Activated CD8-positive, alpha-beta memory T cell treated with anti-CD3 and anti-CD28 coated beads, Interleukin-2, amount 10 ng/mL, durations not matched to agents 7 days and 5 days (primary cell): Measurements from ENCODE around the gene EP400. TPM values are rescaled to one million over a fixed set of nuclear protein-coding genes. Genes with fewer than 3 reads are reported as not detected.

ENCODE experiments used
- ATAC-seq: fragments of 150-1000 bp; cut with Tn5 transposase; one replicate; pipeline ENCODE4 v1.10.0; 2021; ENCODE audit warnings: moderate library complexity
- CTCF ChIA-PET: fragments of 350-600 bp; sonication (Branson Sonifier 250); formaldehyde crosslinking; loops from one replicate; lab custom pipeline; 2021; ENCODE audit warnings: antibody characterized with exemption; lab: Charles Lee
- DNase-seq: peaks from one replicate; pipeline ENCODE4 v3.0.0-alpha.2; 2020
- H3K27ac Mint-ChIP-seq: one replicate; pipeline ENCODE4 v1.8.0; 2021; ENCODE audit warnings: mild to moderate bottlenecking, mixed read lengths
- H3K27me3 Mint-ChIP-seq: one replicate; pipeline ENCODE4 v1.8.0; 2021; ENCODE audit warnings: mixed read lengths
- H3K36me3 Mint-ChIP-seq: one replicate; pipeline ENCODE4 v1.8.0; 2021; ENCODE audit warnings: mild to moderate bottlenecking, mixed read lengths
- H3K4me1 Mint-ChIP-seq: one replicate; pipeline ENCODE4 v1.8.0; 2021; ENCODE audit warnings: mixed read lengths
- H3K4me3 Mint-ChIP-seq: one replicate; pipeline ENCODE4 v1.8.0; 2021; ENCODE audit warnings: mild to moderate bottlenecking, moderate library complexity, mixed read lengths
- H3K9me3 Mint-ChIP-seq: one replicate; pipeline ENCODE4 v1.8.0; 2022; ENCODE audit warnings: low read depth, mixed read lengths
- total RNA-seq, 2 experiments: library from RNA; stranded (reverse); gene quantifications; one replicate each; pipeline ENCODE4 v1.2.3, GENCODE V29; 2021

The EP400 gene
- total RNA-seq, 2 experiments from 2014 or later, result 54.1 to 68.0 TPM

- no peak overlapping the region for H3K4me3 Mint-ChIP-seq
- DNase-seq, result no peak
- CTCF ChIA-PET, result no interaction called here
- H3K27me3 Mint-ChIP-seq, result no peaks in the 10 kb centered on the region
- peaks cover 23% of the 10 kb centered on the region for H3K36me3 Mint-ChIP-seq
- H3K4me1 Mint-ChIP-seq, result no peaks in the 10 kb centered on the region
- H3K27ac Mint-ChIP-seq, result no peak overlapping the region
- no peak for ATAC-seq
- H3K9me3 Mint-ChIP-seq, result no peaks in the 10 kb centered on the region
These were observed 106.6 kb downstream of the EP400 start for GRCh38 chr12:132056320-132056719.

GRCh38 chr12:132056951-132057350 is 107.2 kb downstream of the EP400 start:
- CTCF ChIA-PET, result no interaction called here
- DNase-seq (no peak), ATAC-seq (no peak)
- Mint-ChIP-seq H3K27ac (no peak overlapping the region), H3K4me1 (no peaks in the 10 kb centered on the region), H3K4me3 (no peak overlapping the region), H3K36me3 (peaks cover 21% of the 10 kb centered on the region), H3K9me3 (no peaks in the 10 kb centered on the region), H3K27me3 (no peaks in the 10 kb centered on the region)

GRCh38 chr12:132057691-132058090 is 107.9 kb downstream of the EP400 start:
- Mint-ChIP-seq H3K4me1 (peaks cover under 1% of the 10 kb centered on the region), H3K4me3 (no peak overlapping the region), H3K36me3 (peaks cover 23% of the 10 kb centered on the region), H3K9me3 (no peaks in the 10 kb centered on the region), H3K27me3 (no peaks in the 10 kb centered on the region), H3K27ac (no peak overlapping the region)
- ATAC-seq (no peak), DNase-seq (no peak)
- CTCF ChIA-PET, result no interaction called here

GRCh38 chr12:132061197-132061596 is 111.5 kb downstream of the EP400 start:
- Mint-ChIP-seq H3K4me3 (no peak overlapping the region), H3K4me1 (peaks cover 28% of the 10 kb centered on the region), H3K27ac (no peak overlapping the region), H3K27me3 (no peaks in the 10 kb centered on the region), H3K9me3 (no peaks in the 10 kb centered on the region), H3K36me3 (peaks cover 15% of the 10 kb centered on the region)
- DNase-seq (no peak), ATAC-seq (no peak)
- CTCF ChIA-PET, result no interaction called here

- ATAC-seq (no peak), DNase-seq (no peak)
- no peaks in the 10 kb centered on the region for H3K9me3 Mint-ChIP-seq
- H3K27me3 Mint-ChIP-seq, result no peaks in the 10 kb centered on the region
- H3K36me3 Mint-ChIP-seq, result peaks cover 20% of the 10 kb centered on the region
- H3K4me3 Mint-ChIP-seq, result no peak overlapping the region
- peaks cover 35% of the 10 kb centered on the region for H3K4me1 Mint-ChIP-seq
- CTCF ChIA-PET, result no interaction called here
- H3K27ac Mint-ChIP-seq, result no peak overlapping the region
These were observed 112.1 kb downstream of the EP400 start for GRCh38 chr12:132061641-132062430.

- CTCF ChIA-PET, result no interaction called here
These were observed 112.7 kb downstream of the EP400 start for GRCh38 chr12:132062481-132062880.

GRCh38 chr12:132063491-132063890 is 113.7 kb downstream of the EP400 start:
- Mint-ChIP-seq H3K4me1 (peaks cover 38% of the 10 kb centered on the region), H3K27me3 (no peaks in the 10 kb centered on the region), H3K36me3 (peaks cover 27% of the 10 kb centered on the region), H3K27ac (no peak overlapping the region), H3K9me3 (no peaks in the 10 kb centered on the region), H3K4me3 (no peak overlapping the region)
- CTCF ChIA-PET, result no interaction called here
- DNase-seq (no peak), ATAC-seq (peak; percentile 60)

More at GRCh38 chr12:132062481-132062880, 112.7 kb downstream of the EP400 start:
- no peak for ATAC-seq
- DNase-seq, result no peak
- peaks cover 24% of the 10 kb centered on the region for H3K36me3 Mint-ChIP-seq
- no peak overlapping the region for H3K27ac Mint-ChIP-seq
- no peaks in the 10 kb centered on the region for H3K9me3 Mint-ChIP-seq
- H3K4me1 Mint-ChIP-seq, result peaks cover 38% of the 10 kb centered on the region
- H3K4me3 Mint-ChIP-seq, result no peak overlapping the region
- no peaks in the 10 kb centered on the region for H3K27me3 Mint-ChIP-seq

- no peaks in the 10 kb centered on the region for H3K9me3 Mint-ChIP-seq
- H3K4me3 Mint-ChIP-seq, result no peak overlapping the region
- peaks cover 38% of the 10 kb centered on the region for H3K4me1 Mint-ChIP-seq
- ATAC-seq, result no peak
- DNase-seq, result no peak
- no peak overlapping the region for H3K27ac Mint-ChIP-seq
- CTCF ChIA-PET, result no interaction called here
- no peaks in the 10 kb centered on the region for H3K27me3 Mint-ChIP-seq
- peaks cover 27% of the 10 kb centered on the region for H3K36me3 Mint-ChIP-seq
These were observed 114.9 kb downstream of the EP400 start for GRCh38 chr12:132064631-132065030.

GRCh38 chr12:132065203-132065602 is 115.5 kb downstream of the EP400 start:
- Mint-ChIP-seq H3K4me1 (peaks cover 38% of the 10 kb centered on the region), H3K27ac (no peak overlapping the region), H3K9me3 (no peaks in the 10 kb centered on the region), H3K36me3 (peaks cover 27% of the 10 kb centered on the region), H3K4me3 (no peak overlapping the region), H3K27me3 (no peaks in the 10 kb centered on the region)
- CTCF ChIA-PET, result no interaction called here
- ATAC-seq (no peak), DNase-seq (no peak)

- H3K9me3 Mint-ChIP-seq, result no peaks in the 10 kb centered on the region
- peak overlapping the region; percentile 55 for H3K27ac Mint-ChIP-seq
- peak overlapping the region; percentile 3 for H3K4me3 Mint-ChIP-seq
- H3K4me1 Mint-ChIP-seq, result peaks cover 38% of the 10 kb centered on the region
- DNase-seq (no peak), ATAC-seq (no peak)
- H3K27me3 Mint-ChIP-seq, result no peaks in the 10 kb centered on the region
- peaks cover 27% of the 10 kb centered on the region for H3K36me3 Mint-ChIP-seq
- CTCF ChIA-PET, result no interaction called here
These were observed 116.0 kb downstream of the EP400 start for GRCh38 chr12:132065609-132066344.

- peak; percentile 72 for DNase-seq
- Mint-ChIP-seq H3K4me3 (peak overlapping the region; percentile 3), H3K27ac (peak overlapping the region; percentile 55), H3K9me3 (no peaks in the 10 kb centered on the region), H3K27me3 (no peaks in the 10 kb centered on the region), H3K36me3 (peaks cover 27% of the 10 kb centered on the region), H3K4me1 (peaks cover 38% of the 10 kb centered on the region)
- ATAC-seq, result peak; percentile 58
- CTCF ChIA-PET, result no interaction called here
These were observed 116.6 kb downstream of the EP400 start for GRCh38 chr12:132066345-132066685.

- CTCF ChIA-PET, result no interaction called here
- no peak for ATAC-seq
- H3K27ac Mint-ChIP-seq, result peak overlapping the region; percentile 13
- no peaks in the 10 kb centered on the region for H3K27me3 Mint-ChIP-seq
- no peak overlapping the region for H3K4me3 Mint-ChIP-seq
- peaks cover 38% of the 10 kb centered on the region for H3K4me1 Mint-ChIP-seq
- H3K9me3 Mint-ChIP-seq, result no peaks in the 10 kb centered on the region
- no peak for DNase-seq
- H3K36me3 Mint-ChIP-seq, result peaks cover 28% of the 10 kb centered on the region
These were observed 117.0 kb downstream of the EP400 start for GRCh38 chr12:132066749-132067148.

GRCh38 chr12:132067182-132067581 is 117.4 kb downstream of the EP400 start:
- Mint-ChIP-seq H3K4me3 (no peak overlapping the region), H3K9me3 (no peaks in the 10 kb centered on the region), H3K36me3 (peaks cover 28% of the 10 kb centered on the region), H3K27me3 (no peaks in the 10 kb centered on the region), H3K4me1 (peaks cover 38% of the 10 kb centered on the region), H3K27ac (no peak overlapping the region)
- ATAC-seq, result no peak
- no peak for DNase-seq
- CTCF ChIA-PET, result no interaction called here

- CTCF ChIA-PET, result no interaction called here
- Mint-ChIP-seq H3K4me3 (no peak overlapping the region), H3K36me3 (peaks cover 23% of the 10 kb centered on the region), H3K4me1 (peaks cover 33% of the 10 kb centered on the region), H3K27ac (no peak overlapping the region), H3K27me3 (no peaks in the 10 kb centered on the region), H3K9me3 (no peaks in the 10 kb centered on the region)
- ATAC-seq (no peak), DNase-seq (no peak)
These were observed 118.5 kb downstream of the EP400 start for GRCh38 chr12:132068250-132068649.
